Stimulated activated CD4-positive, alpha-beta T cell treated with anti-CD3 and anti-CD28 coated beads, Interleukin-4, amount 100 ng/mL, for 4 hours (primary cell): Measurements from ENCODE around the gene MMP13.
"Not testable (repeated sequence)": the region's sequence is repeated elsewhere in the genome, so short reads cannot be mapped to it uniquely, and the experiment has no call there.

ENCODE experiments used
- DNase-seq, 2 experiments: peaks; one replicate each; pipeline ENCODE4 v3.0.0-alpha.2; 2020

Gene MMP13

GRCh38 chr11:102935514-102935913, 20.0 kb downstream of the MMP13 start:
- DNase-seq: no peak

DNA sequence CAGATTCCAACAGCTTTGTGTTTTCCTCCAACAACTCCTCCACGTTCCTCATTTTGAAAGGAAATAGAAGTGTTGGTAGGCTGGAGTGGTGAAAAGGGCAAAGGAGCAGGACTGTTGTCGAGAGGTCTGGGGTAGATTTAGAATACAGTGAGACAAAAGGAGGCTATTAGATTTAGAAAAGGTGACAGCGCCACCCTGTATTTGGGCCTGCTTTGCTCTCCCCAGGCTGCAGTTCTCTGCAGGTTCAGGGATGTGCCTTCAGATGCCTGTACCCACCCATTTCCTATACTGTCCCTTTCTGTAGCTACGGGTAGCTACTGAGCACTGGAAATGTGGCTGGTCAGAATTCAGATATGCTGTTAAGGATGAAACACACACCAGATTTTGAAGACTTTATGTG, 20.8 kb downstream of the MMP13 start:
- DNase-seq: no peak

DNA sequence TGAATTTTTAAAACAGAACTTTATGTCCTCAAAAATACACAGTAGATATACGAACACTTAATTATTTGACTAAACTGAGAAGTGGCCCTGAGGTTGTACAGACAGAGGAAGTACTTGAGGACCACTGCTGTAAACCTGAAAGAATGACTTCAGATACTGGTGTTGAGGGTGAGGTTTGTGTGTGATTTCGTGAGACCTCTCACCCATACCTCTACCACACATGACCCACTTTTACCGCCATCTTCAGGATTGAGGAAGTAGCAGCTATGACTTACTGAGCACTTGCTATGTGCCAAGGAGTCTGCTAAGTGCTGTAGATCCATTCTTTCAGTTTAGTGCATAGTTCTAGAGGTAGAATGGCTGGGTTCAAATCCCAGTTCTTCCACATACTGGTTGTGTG, 21.9 kb downstream of the MMP13 start:
- no peak for DNase-seq

DNA sequence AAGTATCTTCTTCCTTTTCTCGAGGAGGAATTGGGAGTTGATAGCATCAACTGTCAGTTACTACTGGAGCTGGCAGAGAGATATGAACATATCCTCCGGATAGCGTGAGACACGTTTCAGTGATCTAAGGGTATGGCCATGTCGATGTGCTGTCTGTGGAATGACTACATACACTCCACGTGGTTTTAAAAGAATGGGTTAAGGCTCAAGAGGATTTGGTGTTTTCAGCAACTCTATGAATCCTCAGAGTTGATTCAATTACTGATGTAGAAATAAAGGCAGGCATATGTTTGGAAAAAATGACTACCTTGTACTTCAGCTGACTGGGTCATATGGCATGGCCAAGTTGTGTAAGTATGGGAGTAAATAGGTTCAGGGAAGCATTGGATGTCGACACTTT, 22.9 kb downstream of the MMP13 start:
- no peak for DNase-seq

GRCh38 chr11:102930451-102930850, 25.1 kb downstream of the MMP13 start:
- DNase-seq: no peak

GRCh38 chr11:102929972-102930371, 25.6 kb downstream of the MMP13 start:
- DNase-seq: no peak

- DNase-seq: no peak
These were observed 26.4 kb downstream of the MMP13 start for GRCh38 chr11:102929166-102929565.

DNA sequence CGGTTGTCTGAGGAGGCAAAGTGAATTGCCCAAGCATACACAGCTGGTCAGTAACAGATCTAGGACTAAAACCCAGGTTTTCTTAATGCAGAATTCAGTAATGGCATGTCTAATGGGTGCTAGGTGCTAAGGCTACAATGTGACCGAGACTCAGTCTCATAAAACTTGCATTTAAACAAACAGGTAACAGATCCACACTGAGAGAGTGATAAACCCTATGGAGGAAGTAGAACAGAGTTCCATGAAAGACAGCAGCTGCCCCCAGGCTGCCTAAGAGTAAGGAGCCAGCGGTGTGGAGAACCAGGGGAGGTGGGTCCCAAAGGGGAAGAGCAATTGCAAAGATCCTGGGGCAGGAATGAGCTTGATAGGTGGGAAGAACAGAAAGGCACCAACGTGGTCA, 27.3 kb downstream of the MMP13 start:
- no peak for DNase-seq

DNA sequence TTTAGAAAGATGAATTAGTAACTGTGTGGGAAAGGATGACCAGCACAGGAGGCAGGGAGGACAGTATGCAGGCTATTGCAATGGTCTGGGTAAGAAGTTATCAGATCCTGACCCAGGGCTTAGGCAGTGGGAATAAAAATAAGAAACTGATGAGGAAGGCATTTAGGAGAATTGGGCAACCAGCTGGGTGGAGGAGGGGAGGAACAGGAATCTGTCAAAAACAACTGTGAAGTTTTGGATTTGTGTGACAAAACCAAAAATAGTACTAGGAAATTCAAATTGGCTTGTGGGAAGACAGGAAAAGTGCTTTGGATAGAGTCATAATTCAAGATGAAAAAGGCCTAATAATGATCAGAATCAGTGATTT, 27.9 kb downstream of the MMP13 start:
- no peak for DNase-seq

GRCh38 chr11:102926961-102927623, 28.4 kb downstream of the MMP13 start:
- DNase-seq: no peak

DNA sequence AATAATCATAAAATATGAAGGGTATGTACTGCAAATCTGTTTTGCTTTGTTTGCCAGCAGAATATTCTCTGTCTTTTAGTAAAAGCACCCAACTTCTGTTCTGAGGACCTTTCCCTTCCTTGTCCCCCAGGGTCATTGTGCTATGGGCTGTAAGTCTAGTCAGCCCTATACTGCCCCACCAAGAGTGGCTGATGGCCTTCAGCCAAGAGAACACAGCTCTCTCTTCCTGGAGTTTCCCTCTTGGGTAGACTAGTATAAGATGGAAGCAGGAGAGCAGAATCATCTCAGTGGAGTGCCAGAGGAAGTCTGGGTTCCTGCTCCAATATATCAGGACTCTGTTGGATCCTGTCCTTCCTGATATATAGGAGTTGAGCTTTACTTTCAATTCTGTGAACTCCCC, 29.0 kb downstream of the MMP13 start:
- no peak for DNase-seq

DNA sequence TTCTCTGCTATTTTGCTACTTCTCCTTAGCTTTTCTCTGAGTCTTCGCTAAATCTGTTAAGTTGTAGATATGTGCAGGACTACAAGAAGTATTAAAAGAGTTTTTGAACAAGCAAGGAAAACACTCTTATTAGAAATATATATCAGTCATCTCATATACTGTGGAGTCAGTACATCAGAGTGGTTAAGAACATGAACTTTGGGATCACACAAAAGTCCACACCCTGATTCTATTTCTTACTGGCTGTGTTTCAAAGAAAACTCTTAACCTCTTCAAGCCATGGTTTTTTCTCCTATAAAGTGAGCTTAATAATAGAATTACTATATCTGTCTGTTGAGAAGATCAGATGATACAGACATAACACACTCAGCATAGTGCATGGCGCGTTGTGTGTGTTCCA, 29.5 kb downstream of the MMP13 start:
- no peak for DNase-seq

- DNase-seq: no peak
These were observed 30.6 kb downstream of the MMP13 start for GRCh38 chr11:102924851-102925380.

DNA sequence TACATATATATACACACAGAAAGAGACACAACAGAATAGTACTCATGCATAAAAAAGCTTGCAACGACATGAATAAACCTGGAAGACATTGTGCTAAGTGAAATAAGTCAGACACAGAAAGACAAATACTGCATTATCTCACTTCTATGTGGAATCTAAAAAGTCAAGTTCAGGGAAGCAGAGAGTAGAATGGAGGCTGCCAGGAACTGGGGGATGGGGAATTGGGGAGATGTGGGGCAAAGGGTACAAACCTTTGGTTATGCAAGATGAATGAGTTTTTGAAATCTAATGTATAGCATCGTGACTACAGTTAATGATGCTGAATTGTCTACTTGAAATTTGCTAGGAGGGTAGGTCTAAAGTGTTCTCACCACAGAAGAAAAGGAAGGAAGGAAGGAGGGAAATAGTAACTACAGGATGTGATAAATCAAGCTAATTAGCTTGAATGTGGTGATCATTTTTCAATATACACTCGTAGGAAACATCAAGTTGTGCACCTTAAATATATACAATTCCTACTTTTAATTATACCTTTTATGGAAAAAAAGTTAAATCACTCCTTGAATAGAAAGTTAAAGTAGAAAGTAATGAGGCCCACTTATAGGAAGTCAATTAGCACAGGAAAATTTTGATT, 33.8 kb downstream of the MMP13 start:
- DNase-seq: no peak

- DNase-seq: no peak
These were observed 35.3 kb downstream of the MMP13 start for GRCh38 chr11:102920118-102920684.

GRCh38 chr11:102915044-102915375, 40.5 kb downstream of the MMP13 start:
- no peak for DNase-seq

GRCh38 chr11:102914238-102915043, 41.1 kb downstream of the MMP13 start:
- no peak for DNase-seq

GRCh38 chr11:102912482-102912830, 43.1 kb downstream of the MMP13 start:
- no peak for DNase-seq

- DNase-seq: no peak
These were observed 43.6 kb downstream of the MMP13 start for GRCh38 chr11:102911758-102912481.

DNA sequence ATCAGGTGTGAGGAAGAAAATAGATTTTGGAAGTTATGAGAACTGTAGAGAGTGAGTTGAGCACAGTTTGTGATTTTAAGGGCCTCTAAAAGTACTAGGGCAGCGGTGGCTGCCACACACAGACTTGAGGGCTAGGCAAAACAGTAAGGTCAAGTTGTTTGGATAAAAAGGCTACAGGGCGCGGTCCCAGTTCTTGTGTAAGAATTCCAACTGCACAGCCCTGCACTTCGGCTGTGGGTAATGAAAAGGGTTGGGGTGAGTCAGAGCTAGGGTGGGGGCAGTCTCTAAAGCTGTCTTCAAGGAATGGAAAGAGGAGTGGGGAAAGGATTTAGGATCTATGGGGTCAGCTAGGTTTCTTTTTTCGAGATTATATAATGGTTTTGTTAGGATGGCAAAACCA, 49.7 kb downstream of the MMP13 start:
- DNase-seq: not testable (repeated sequence)

DNA sequence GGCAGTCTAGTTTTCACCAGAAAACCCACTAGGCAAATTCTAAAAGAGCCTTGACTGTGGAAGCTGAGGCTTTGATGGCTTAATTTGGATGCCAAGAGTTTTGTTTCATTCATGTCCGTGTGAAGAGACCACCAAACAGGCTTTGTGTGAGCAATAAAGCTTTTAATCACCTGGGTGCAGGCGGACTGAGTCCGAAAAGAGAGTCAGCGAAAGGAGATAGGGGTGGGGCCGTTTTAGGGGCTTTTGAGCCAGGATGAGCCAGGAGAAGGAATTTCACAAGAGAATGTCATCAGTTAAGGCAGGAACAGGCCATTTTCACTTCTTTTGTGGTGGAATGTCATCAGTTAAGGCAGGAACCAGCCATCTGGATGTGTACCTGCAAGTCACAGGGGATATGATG, 51.6 kb downstream of the MMP13 start:
- DNase-seq: not testable (repeated sequence)

GRCh38 chr11:102900346-102900745, 55.2 kb downstream of the MMP13 start:
- no peak for DNase-seq
